HepG2 (cell line): ENCODE results near the gene SPDL1. TPM values are rescaled to one million over a fixed set of nuclear protein-coding genes. Genes with fewer than 3 reads are reported as not detected.

Experiments
- ATAC-seq: fragments of 200-7000 bp; cut with Tn5 transposase; 3 replicates; pipeline ENCODE4 v1.9.1; 2020; ENCODE audit warnings: mild to moderate bottlenecking, moderate library complexity
- BruUV-seq: library from RNA; stranded (reverse); fragments of 400-500 nt; replicated peaks from 2 replicates; lab custom pipeline; 2021; lab: Mats Ljungman, UMichigan
- CTCF ChIA-PET: fragments of 300-600 bp; formaldehyde crosslinking; extraction: SDS; loops from one replicate; lab custom pipeline; 2021; ENCODE audit warnings: low total read pairs, inconsistent platforms, low intra/inter-chr PET ratio; lab: Yijun Ruan, JAX
- POLR2A ChIA-PET: fragments of 350-600 bp; sonication (Branson Sonifier 250); formaldehyde crosslinking; loops from one replicate; lab custom pipeline; 2020; ENCODE audit warnings: antibody characterized with exemption, inconsistent platforms; lab: Yijun Ruan, JAX
- DNase-seq: peaks from one replicate; pipeline ENCODE4 v3.0.0-alpha.2; 2015; ENCODE audit warnings: low spot score
- FAIRE-seq: peaks from 3 replicates; lab custom pipeline; 2011; peaks lifted over from hg19 to GRCh38; lab: Jason Lieb, UNC
- H2AFZ ChIP-seq: one replicate; pipeline ENCODE4 v1.6.1; 2011; ENCODE audit warnings: low read length, inconsistent platforms
- H3K27ac ChIP-seq: fragments of 300-600 bp; 3 replicates; pipeline ENCODE4 v1.8.0; 2011; ENCODE audit warnings: mixed run types, mild to moderate bottlenecking, mixed read lengths, low read length, inconsistent platforms; ENCODE audit not compliant: insufficient read depth; ENCODE audit errors: extremely low read length
- H3K27me3 ChIP-seq, 2 experiments: fragments of 200-600 bp in 1 of 2; 2 replicates in 1 of 2; 3 replicates in 1 of 2; pipeline versions ENCODE4 v1.6.0 to v1.8.0; 2011; ENCODE audit warnings: low read length in 2 of 2, mild to moderate bottlenecking in 2 of 2, moderate library complexity in 2 of 2, inconsistent platforms in 1 of 2; ENCODE audit not compliant: insufficient read depth in 2 of 2, control insufficient read depth in 1 of 2
- H3K36me3 ChIP-seq, 2 experiments: fragments of 200-600 bp in 1 of 2; replicated peaks in 1 of 2; 2 replicates in 1 of 2; 3 replicates in 1 of 2; pipeline versions ENCODE4 v1.5.1 to v1.8.0; 2011; ENCODE audit warnings: low read length in 2 of 2, inconsistent platforms in 1 of 2; ENCODE audit not compliant: insufficient read depth in 2 of 2, control insufficient read depth in 1 of 2
- H3K4me1 ChIP-seq: 2 replicates; pipeline ENCODE4 v1.5.1; 2012; ENCODE audit warnings: low read length, inconsistent platforms; ENCODE audit not compliant: insufficient read depth
- H3K4me2 ChIP-seq: 2 replicates; pipeline ENCODE4 v1.6.0; 2011; ENCODE audit warnings: low read depth, low read length, inconsistent platforms
- H3K4me3 ChIP-seq, 3 experiments: fragments of 200-600 bp in 1 of 3; sonication (generic), shearing (Covaris generic) in 1 of 3; replicated peaks in 1 of 3; 2 replicates each; pipeline ENCODE4 v1.5.1; 2011 to 2016; ENCODE audit warnings: low read length in 3 of 3, inconsistent platforms in 2 of 3, low read depth in 2 of 3, mild to moderate bottlenecking in 2 of 3, control low read depth in 1 of 3, mixed read lengths in 1 of 3; ENCODE audit not compliant: insufficient read depth in 1 of 3
- H3K79me2 ChIP-seq: one replicate; pipeline ENCODE4 v1.6.1; 2011; ENCODE audit warnings: low read length, inconsistent platforms; ENCODE audit not compliant: insufficient read depth
- H3K9ac ChIP-seq: 2 replicates; pipeline ENCODE4 v1.6.0; 2011; ENCODE audit warnings: mild to moderate bottlenecking, low read depth, low read length, inconsistent platforms; ENCODE audit not compliant: insufficient read depth
- H3K9me3 ChIP-seq: 2 replicates; pipeline ENCODE4 v1.5.1; 2012; ENCODE audit warnings: mild to moderate bottlenecking, low read length
- H4K20me1 ChIP-seq: 2 replicates; pipeline ENCODE4 v1.6.0; 2011; ENCODE audit warnings: inconsistent platforms, mild to moderate bottlenecking, low read length, moderate library complexity; ENCODE audit not compliant: insufficient read depth
- CCAR2 ChIP-seq: fragments of 200-400 bp; formaldehyde crosslinking; optimal IDR thresholded peaks from 2 replicates; pipeline ENCODE3; 2018; ENCODE audit warnings: low read depth, mild to moderate bottlenecking, low read length, moderate library complexity
- ESRRA ChIP-seq: sonication (generic); formaldehyde crosslinking; IDR thresholded peaks from 2 replicates; pipeline ENCODE4 v1.5.1; 2020; ENCODE audit warnings: mild to moderate bottlenecking, low read depth, missing genetic modification reagents
- GATAD1 ChIP-seq: IDR thresholded peaks from 2 replicates; pipeline ENCODE4 v1.6.1; 2016; ENCODE audit warnings: missing genetic modification reagents, missing compliant biosample characterization
- GPN1 ChIP-seq: sonication (generic); formaldehyde crosslinking; IDR thresholded peaks from 2 replicates; pipeline ENCODE4 v1.5.1; 2020; ENCODE audit warnings: missing genetic modification reagents, borderline replicate concordance
- HOXA3 ChIP-seq: sonication (generic); formaldehyde crosslinking; IDR thresholded peaks from 2 replicates; pipeline ENCODE4 v1.5.0; 2020; ENCODE audit warnings: missing genetic modification reagents
- LCORL ChIP-seq, 2 experiments: fragments of 450-650 bp in 1 of 2; sonication (generic) in 1 of 2; formaldehyde crosslinking in 1 of 2; IDR thresholded peaks; 2 replicates each; pipeline versions ENCODE4 v1.5.0 to v1.6.1; 2017 to 2020; ENCODE audit warnings: antibody characterized with exemption in 1 of 2, missing genetic modification reagents in 1 of 2
- RXRB ChIP-seq: IDR thresholded peaks from 2 replicates; pipeline ENCODE4 v1.6.1; 2016; ENCODE audit warnings: borderline replicate concordance, missing genetic modification reagents, missing compliant biosample characterization
- SMAD9 ChIP-seq: sonication (generic); formaldehyde crosslinking; IDR thresholded peaks from 2 replicates; pipeline ENCODE4 v1.5.1; 2020; ENCODE audit warnings: mild to moderate bottlenecking, missing genetic modification reagents
- TCF7 ChIP-seq: sonication (generic); IDR thresholded peaks from 2 replicates; pipeline ENCODE4 v1.6.1; 2016; ENCODE audit warnings: antibody characterized with exemption, low read depth
- ZNF263 ChIP-seq: sonication (generic); formaldehyde crosslinking; IDR thresholded peaks from 2 replicates; pipeline ENCODE4 v1.4.0; 2020; ENCODE audit warnings: missing genetic modification reagents
- ZNF317 ChIP-seq: sonication (generic); formaldehyde crosslinking; IDR thresholded peaks from 2 replicates; pipeline ENCODE4 v1.5.0; 2020; ENCODE audit warnings: mild to moderate bottlenecking, missing genetic modification reagents
- ZNF367 ChIP-seq: sonication (generic); formaldehyde crosslinking; IDR thresholded peaks from 2 replicates; pipeline ENCODE4 v1.4.0; 2020; ENCODE audit warnings: missing genetic modification reagents, borderline replicate concordance
- ZNF468 ChIP-seq: sonication (generic); formaldehyde crosslinking; IDR thresholded peaks from 2 replicates; pipeline ENCODE4 v1.8.0; 2022; ENCODE audit warnings: mild to moderate bottlenecking, moderate library complexity, missing genetic modification reagents
- ZNF547 ChIP-seq: sonication (generic); formaldehyde crosslinking; IDR thresholded peaks from 2 replicates; pipeline ENCODE4 v1.5.1; 2020; ENCODE audit warnings: mild to moderate bottlenecking, missing genetic modification reagents
- ZNF564 ChIP-seq: sonication (generic); formaldehyde crosslinking; IDR thresholded peaks from 2 replicates; pipeline ENCODE4 v1.8.1; 2023; ENCODE audit warnings: mild to moderate bottlenecking, missing genetic modification reagents
- ZNF75D ChIP-seq: sonication (generic); formaldehyde crosslinking; IDR thresholded peaks from 2 replicates; pipeline ENCODE4 v1.8.1; 2023; ENCODE audit warnings: missing genetic modification reagents, mild to moderate bottlenecking, borderline replicate concordance
- ZNF768 ChIP-seq: sonication (generic); formaldehyde crosslinking; IDR thresholded peaks from 2 replicates; pipeline ENCODE4 v1.4.0; 2020; ENCODE audit warnings: missing genetic modification reagents
- WGBS: methylation state at CpG from one replicate; pipeline ENCODE4 v1.1.6; 2017; ENCODE audit warnings: low lambda C conversion rate; 5-methylcytosine and 5-hydroxymethylcytosine counted together
- in situ Hi-C: cut with HindIII; loops from 2 replicates; pipeline ENCODE4 v1.10.0; 2017; ENCODE audit warnings: low pct_unique_long_range_greater_than_20kb; ENCODE audit not compliant: extremely low pct_ligation_motif_present
- intact Hi-C: fragments of 100-400 bp; cut with micrococcal nuclease; formaldehyde crosslinking; loops from one replicate; pipeline ENCODE4 v1.10.0; 2022; ENCODE audit not compliant: unreplicated experiment
- polyA plus RNA-seq, 8 experiments: library from polyadenylated mRNA; depleted of rRNA in 3 of 8; stranded (reverse) in 7 of 8; unstranded in 1 of 8; fragments of >200 nt; fragmentation: Illumina TruSeq in 4 of 8; extraction: Trizol in 4 of 8; gene quantifications; 2 replicates each; pipeline versions ENCODE4 v1.2.1 to v1.2.3, GENCODE V29; 2011 to 2016; ENCODE audit warnings: low read depth in 4 of 8, missing spikeins in 1 of 8, mixed read lengths in 1 of 8; ENCODE audit not compliant: insufficient read depth in 1 of 8
- total RNA-seq, 5 experiments: library from RNA; depleted of rRNA; stranded (reverse); fragments of >200 nt; fragmentation: Illumina TruSeq; extraction: Trizol; gene quantifications; 2 replicates each; pipeline ENCODE4 v1.2.3, GENCODE V29; 2016; ENCODE audit warnings: low read depth in 1 of 5

SPDL1 gene
- total and polyA plus RNA-seq, 2 of the 13 experiments (the other 11 are each of a cell fraction or from before 2014, with no cell fraction given), result 10.9 to 36.6 TPM

- no peaks in the 10 kb centered on the region for H3K36me3 ChIP-seq
- no peak overlapping the region for H3K4me2 ChIP-seq
- H3K4me1 ChIP-seq, result no peaks in the 10 kb centered on the region
- H3K79me2 ChIP-seq, result no peaks in the 10 kb centered on the region
- no peak for FAIRE-seq
- H2AFZ ChIP-seq, result no peak overlapping the region
- TF ChIP-seq ZNF564 (CRISPR knock-in tag) (no peak), HOXA3 (no peak), ZNF263 (CRISPR knock-in tag) (no peak), ZNF468 (CRISPR knock-in tag) (no peak), ZNF547 (CRISPR knock-in tag) (no peak), ZNF768 (CRISPR knock-in tag) (no peak), ZNF75D (no peak), ZNF317 (CRISPR knock-in tag) (no peak), ZNF367 (CRISPR knock-in tag) (no peak), TCF7 (no peak), LCORL (IDR thresholded peaks at IDR 0.05) (no peak), LCORL (CRISPR knock-in tag; IDR thresholded peaks at IDR 0.05) (no peak), CCAR2 (no peak), ESRRA (CRISPR knock-in tag) (no peak), RXRB (CRISPR knock-in tag) (no peak), SMAD9 (no peak), GATAD1 (no peak), GPN1 (CRISPR knock-in tag) (no peak)
- 0% methylated on average over 3 of the region's 3 CpGs for WGBS
- DNase-seq, result no peak
- ChIA-PET CTCF (no interaction called here), POLR2A (no interaction called here)
- H4K20me1 ChIP-seq, result no peaks in the 10 kb centered on the region
- BruUV-seq, result no TSS peak
- no peak overlapping the region for H3K9ac ChIP-seq
- H3K27ac ChIP-seq, result no peak overlapping the region
- in situ Hi-C loops, result no loop called here
- H3K27me3 ChIP-seq, result no peaks in the 10 kb centered on the region
- H3K4me3 ChIP-seq, result no peak overlapping the region
- intact Hi-C loops, result no loop called here
- H3K9me3 ChIP-seq, result no peaks in the 10 kb centered on the region
- no peak for ATAC-seq
These were observed 37.2 kb upstream of the SPDL1 start for GRCh38 chr5:169546346-169546745.
